ENCODE results near the gene ZMYND15.

Gene ZMYND15

DNA sequence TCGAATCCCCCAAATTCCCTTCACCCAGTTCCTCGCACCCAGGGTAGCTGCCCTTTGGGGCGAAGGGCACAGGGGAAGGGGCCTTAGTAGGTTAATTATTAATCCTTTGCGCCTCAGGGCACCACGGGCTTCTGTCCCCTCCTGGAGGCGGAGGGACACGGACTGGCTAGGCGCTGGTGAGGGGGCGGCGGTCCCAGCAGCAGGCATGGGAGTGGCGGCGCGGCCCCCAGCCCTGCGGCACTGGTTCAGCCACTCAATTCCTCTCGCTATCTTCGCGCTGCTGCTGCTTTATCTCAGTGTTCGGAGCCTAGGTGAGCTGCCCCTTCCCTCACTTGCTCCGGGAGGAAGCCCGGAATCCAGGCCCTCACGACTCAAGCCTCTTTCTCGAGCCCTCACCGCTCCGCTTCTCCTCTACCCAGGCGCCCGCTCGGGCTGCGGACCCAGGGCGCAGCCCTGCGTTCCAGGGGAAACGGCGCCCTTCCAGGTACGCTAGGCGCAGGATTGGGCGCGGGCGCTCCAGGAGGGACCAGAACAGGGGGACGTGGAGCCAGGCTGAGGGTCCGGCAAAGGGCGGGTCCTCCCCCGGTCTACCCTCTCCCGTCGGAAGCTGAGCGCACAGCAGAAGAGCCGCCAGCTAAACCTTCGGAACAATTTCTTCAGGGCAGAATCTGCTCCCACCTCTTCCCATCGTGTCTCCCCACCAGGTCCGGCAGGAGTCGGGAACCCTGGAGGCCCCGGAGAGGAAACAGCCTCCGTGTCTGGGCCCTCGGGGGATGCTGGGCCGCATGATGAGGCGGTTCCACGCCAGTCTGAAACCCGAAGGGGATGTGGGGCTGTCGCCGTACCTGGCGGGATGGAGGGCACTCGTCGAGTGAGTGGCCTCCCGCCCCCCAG lies 49.4 kb downstream of the ZMYND15 start, which contains the start of gene GLTPD2:
GLTPD2 (plus strand) TSS at position 158 of the 894 bp plus-strand sequence; CDS start at position 206, 48 bp downstream.
- DNase-seq = no peak

GRCh38 chr17:4789701-4789950 lies 50.0 kb downstream of the ZMYND15 start:
- DNase-seq = no peak

DNA sequence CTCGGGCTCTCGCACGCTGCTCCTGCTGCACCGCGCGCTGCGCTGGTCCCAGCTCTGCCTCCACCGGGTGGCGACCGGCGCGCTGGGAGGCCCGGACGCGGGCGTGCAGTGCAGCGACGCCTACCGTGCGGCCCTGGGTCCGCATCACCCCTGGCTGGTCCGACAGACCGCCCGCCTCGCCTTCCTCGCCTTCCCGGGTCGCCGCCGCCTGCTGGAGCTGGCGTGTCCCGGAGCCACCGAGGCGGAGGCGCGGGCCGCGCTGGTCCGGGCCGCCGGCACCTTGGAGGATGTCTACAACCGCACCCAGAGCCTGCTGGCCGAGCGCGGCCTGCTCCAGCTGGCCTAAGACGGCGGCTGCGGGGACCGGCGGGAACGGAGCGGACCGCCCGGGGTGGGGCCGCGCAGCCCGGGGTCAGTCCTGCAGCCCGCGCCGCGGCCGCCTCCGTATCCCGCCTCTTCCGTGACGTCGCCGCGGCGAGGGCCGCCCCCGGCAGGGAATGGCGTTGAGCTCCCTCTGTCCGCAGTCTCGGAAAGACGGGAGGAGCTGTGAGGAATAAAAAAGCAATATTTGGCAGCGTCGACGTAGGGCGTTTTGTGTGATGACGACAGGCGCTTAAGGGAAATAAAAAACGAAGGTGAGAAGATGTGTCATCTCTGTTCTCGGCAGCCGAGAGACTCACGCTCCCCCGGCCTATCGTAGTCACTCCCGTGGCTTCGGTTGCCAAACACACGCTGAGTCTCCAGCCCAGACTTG lies 50.5 kb downstream of the ZMYND15 start:
- peak; percentile 80 for DNase-seq

DNA sequence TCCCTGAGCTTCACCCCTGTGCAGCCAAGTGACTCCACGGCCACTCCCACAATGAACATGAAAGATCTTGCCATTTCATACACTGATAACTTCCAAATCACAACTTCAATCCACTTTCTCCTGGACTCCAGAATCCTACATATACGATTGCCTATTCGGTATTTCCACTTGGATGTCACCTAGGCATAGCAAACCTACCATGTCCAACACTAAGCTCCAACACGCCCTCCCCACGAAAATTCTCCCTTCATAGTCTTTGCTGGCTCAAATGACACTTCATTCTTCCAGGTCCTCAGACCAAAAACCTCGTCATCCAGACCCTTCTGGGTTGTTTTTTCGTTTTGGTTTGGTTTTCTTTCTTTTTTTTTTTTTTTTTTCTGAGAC lies 51.1 kb downstream of the ZMYND15 start:
- DNase-seq = no peak

GRCh38 chr17:4795168-4795567 lies 55.5 kb downstream of the ZMYND15 start:
- no peak for DNase-seq

All from NCI-H2171 treated with DMSO at 0.1 percent for 48 hours (cell line).